Left colon (tissue), 2 donors: ENCODE data around the gene CDS2. TPM values are rescaled to one million over a fixed set of nuclear protein-coding genes. Genes with fewer than 3 reads are reported as not detected.

ENCODE experiments used
- ATAC-seq: fragments of 200-7000 bp; cut with Tn5 transposase; one replicate; pipeline ENCODE4 v1.9.1; 2020; ENCODE audit warnings: mild to moderate bottlenecking, moderate library complexity
- DNase-seq, 2 donors: peaks; one replicate each; pipeline ENCODE4 v3.0.0-alpha.2; 2020
- intact Hi-C, 2 donors: fragments of 100-400 bp; cut with DNase I in 1 of 2; cut with micrococcal nuclease in 1 of 2; formaldehyde crosslinking; loops; one replicate each; pipeline versions ENCODE4 v1.11.2 to v1.14.0; 2022; cut with DNase I, micrococcal nuclease
- total RNA-seq, 2 donors: library from RNA; stranded (reverse); fragmentation: NEBNext Ultra II Directional; extraction: Animal tissue kit (Norgen Biotek cat#: 25700); gene quantifications; one replicate each; pipeline ENCODE4 v1.2.1, GENCODE V29; 2021
- donor health status: DM: no; HTN: no; CAD: no.
- donor health status: DM: yes; HTN: yes; CAD: no.

The CDS2 gene
- total RNA-seq, 2 donors from 2014 or later = 33.4 to 42.6 TPM

DNA sequence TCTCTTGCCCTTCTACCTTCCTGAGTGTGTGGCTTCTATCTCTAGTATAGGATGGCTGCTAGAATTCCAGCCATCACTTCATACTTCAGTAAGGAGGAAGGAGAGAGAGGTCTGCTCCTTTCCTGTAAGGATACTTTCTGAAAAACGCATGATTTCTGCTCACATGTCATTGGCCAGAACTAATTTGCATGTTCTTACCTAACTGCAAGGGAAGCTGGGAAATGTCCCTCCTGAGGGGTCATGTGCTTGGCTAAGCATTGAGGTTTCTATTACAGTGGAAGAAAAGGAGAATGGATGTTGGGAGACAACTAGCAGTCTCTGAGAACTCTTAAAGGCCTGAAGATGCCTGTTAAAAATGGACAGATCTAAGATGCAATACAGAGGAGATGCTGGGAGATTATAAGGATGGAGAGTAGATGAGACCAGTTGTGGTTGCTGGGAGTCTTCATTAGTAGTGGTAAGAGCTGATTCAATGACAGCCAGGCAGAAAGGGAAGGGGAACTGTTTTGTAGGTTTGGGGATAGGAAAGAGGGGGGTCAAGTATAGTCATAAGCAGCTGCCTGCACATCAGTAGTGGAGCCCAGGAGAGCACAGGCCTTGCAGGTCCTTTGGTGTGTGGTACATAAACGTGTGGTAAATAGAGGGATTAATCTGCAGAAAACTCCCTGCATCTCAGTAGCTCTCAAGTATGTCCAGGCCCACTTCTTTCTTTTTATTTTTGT lies 20.2 kb downstream of the CDS2 start:
- DNase-seq (no peak), ATAC-seq (no peak)
- intact Hi-C loops = no loop called here

DNA sequence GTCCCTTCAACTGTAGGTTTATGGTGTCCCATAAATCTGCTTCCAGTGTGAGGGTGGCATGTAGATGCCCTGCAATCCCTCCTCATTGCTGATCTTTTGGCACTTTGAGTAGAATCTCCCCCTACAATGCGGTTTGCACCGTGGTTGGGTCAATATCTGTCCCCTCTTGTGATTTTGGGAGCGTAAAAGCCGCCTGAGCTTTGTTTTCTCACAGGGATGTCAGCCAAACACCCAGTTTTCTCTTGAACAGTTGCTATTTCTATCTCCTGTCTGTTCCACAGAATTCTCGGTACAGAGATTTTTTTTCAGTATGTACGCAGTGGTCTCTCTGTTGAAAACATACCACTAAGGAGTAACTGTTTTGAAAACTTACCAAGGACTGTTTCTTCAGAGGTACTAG lies 21.8 kb downstream of the CDS2 start:
- intact Hi-C loops = no loop called here
- DNase-seq (no peak), ATAC-seq (no peak)

DNA sequence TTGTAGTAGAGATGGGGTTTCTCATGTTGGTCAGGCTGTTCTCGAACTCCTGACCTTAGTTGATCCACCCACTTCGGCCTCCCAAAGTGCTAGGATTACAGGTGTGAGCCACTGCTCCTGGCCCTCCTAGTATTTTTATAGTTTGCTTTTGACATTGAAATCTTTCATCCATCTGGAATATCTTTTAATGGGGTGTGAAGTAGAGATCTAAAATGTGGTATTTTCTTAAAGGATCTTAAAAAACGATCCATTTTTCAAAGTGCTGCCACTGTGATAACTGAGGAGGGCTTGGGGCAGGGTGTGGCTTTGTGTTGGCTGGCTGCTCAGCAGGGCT lies 23.1 kb downstream of the CDS2 start:
- intact Hi-C loops = no loop called here
- DNase-seq (no peak), ATAC-seq (no peak)

DNA sequence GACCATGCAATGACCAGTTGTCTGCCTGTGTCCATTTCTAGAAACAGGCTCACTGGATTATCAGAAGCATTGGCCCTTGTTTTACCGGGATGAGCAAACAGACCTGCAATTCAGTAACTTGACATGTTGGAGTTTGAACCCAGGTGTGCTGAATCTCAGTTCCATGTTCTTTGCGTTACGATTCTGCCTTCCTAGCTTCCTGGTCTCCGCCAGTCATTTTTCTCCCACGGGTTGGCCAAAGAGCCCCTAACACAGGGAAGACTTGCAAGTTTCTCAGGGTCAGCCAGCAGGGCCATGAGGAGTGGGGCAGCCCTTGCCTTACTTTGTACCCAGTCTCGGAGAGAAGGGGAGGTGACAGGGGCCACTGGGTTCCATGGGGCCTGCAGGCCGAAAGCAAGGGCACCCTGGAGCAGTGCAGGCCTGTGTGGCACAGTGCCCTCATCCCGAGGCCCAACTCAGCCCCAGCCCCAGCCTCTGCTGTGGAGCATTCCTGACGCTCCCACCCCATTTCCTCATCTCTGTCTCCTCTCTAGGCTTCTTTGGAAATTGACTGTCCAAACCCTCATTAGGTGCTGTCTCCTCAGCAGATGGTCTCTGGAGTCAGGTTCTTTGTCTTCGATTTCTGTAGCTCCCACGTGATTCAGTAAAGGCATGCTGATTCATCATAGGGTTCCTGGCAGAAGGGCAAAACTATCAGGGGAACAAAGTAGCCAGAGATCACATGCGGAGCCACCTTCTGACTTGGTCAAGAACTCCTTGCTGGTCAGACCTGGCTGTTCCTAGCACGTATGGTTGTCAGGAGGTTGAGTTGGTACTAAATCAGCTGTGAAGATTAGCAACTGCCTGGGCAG lies 23.6 kb downstream of the CDS2 start:
- no peak for DNase-seq
- intact Hi-C loops = no loop called here
- peak; percentile 86 for ATAC-seq

DNA sequence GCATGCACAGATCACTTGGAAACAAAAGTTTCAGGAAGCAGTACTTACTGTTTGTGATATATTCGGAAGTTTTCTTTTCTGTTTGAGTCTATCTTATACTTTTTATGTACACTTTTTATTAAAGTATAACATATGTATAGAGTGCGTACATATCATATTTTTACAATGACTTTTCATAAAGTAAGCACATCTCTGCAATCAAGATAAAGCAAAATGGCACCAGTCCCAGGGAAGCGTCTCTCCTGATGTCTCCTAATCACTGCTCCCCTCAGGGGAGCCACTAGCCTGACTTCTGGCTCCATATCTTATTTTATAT lies 26.3 kb downstream of the CDS2 start:
- no peak for DNase-seq
- ATAC-seq = no peak
- intact Hi-C loops = no loop called here

DNA sequence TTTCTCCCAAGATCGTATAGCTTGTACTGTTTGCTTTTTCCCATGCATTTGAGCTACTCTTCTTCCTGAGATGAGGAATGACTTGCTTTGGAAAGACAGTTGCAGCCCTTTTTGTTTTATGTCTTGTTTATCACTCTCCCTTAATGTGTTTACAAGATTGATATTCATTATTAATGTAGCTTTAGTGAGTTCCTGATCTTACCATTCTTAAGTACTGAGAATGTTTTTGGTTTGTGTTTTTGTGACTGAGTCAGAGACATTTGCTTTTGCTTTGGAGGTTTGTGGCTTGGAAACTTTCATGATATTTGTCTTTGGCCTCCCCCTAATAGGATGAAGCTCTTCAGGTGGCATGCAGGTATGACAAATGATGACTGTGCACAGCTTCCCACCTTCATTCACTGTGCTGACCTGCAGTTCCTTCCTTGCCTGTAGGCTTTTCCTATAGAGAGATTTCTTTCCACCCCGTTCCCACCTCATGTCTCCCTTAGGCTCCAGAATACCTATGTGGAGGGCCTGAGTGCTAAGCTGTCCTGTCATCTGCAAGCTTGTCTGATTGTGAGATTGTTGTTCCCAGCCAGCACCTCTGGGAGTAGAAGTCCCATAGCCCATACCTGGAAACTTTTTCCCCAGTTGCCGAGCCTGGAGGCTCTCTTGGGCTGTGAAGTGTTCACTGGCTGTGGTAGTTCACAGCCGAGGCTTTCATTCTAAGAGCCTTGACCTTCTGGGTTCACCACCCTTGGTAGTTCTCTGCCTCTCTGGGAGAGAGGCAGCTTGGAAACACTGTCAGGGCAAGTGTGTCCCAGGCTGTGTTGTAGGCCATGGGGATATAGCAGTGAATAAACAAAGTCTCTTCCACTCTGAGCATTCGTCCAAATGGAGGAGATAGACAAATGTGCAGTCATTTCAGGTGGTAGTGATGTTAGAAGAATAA lies 27.1 kb downstream of the CDS2 start:
- intact Hi-C loops = no loop called here
- ATAC-seq = no peak
- no peak for DNase-seq

DNA sequence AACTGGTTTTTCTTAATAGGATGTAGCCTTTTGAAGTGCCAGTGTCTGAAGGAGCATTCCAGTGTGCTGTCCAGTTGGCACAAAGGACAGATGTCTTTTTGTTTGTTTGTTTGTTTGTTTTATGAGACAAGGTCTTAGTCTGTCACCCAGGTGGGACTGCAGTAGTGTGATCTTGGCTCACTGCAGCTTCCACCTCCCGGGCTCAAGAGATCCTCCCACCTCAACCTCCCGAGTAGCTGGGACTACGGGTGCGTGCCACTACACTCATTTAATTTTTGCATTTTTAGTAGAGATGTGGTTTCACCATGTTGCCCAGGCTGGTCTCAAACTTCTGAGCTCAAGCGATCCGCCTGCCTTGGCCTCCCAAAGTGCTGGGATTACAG lies 27.7 kb downstream of the CDS2 start:
- DNase-seq (no peak), ATAC-seq (no peak)
- intact Hi-C loops = no loop called here

DNA sequence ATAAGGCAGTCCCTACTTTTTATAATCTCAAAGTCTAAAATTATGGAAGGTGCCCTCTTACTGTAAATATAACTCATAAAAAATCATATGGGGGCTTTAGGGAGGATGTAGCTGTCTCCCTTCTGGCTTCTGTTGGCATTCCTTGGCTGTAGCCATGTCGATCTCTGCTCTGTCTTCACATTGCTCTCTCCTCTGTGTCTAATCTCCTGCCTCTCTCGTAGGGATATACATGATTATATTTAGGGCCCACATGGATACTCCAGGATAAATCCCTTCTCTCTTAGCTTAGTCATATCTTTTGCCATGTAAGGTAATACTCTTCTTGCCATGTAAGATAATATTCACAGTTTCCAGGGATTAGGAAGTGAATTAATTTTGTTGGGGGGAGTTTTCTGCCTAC lies 28.6 kb downstream of the CDS2 start:
- intact Hi-C loops = no loop called here
- no peak for DNase-seq
- no peak for ATAC-seq

DNA sequence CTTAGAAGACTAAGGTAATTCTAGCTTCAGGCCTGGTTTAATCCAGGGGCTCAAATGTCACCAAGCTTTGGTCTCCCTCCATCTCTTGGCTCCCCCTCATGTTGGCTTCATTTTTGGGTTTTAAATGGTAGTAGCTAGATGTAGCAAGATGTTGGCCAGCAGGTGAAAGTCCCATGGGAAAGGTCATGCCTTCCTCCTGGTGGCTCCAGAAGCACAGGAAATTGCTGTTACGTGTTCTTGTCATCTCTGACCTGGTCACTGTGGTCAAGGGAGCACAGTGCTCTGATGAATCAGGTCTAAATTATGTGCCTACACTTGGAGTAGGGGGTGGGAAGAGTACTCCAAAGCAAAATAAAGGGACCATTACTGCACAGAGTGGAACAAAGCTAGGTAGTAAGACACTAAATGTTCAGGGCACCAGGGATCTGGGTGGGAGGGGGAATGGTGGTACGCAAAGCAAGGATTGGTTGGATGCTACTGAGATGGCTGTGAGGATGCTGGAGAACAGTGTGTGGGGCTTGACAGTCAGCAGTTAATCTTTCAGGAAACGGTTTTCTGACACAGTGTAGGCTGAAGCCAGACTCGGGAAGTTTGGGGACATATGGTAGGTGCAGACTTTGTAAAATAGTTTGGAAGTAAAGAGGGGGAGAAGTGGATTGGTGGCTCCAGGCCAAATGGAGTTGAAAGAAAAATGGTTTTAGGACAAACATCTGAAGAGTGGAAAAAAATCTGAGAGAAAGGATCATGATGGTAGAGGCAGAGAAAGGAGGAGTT lies 30.1 kb downstream of the CDS2 start:
- intact Hi-C loops = no loop called here
- no peak for ATAC-seq
- no peak for DNase-seq

DNA sequence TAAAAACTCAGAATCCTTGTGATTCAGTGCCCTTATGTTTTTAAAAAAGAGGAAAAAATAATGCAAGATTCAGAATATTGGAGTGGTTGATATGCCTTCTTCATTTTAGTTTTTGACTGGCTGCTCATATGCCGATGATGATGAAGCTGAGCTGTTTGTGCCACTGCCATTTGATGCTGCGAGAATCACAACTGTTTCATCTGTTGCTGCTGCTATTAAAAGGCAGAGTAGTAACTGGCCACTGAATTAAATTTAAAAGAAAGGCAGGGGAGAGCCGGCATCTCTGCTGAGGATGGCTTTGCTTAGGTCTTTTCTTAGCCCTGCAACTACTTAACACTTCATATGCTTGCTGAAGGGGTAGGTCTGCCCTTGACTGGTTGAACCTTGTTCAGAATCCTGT lies 33.1 kb downstream of the CDS2 start:
- intact Hi-C loops = no loop called here
- DNase-seq (no peak), ATAC-seq (no peak)

DNA sequence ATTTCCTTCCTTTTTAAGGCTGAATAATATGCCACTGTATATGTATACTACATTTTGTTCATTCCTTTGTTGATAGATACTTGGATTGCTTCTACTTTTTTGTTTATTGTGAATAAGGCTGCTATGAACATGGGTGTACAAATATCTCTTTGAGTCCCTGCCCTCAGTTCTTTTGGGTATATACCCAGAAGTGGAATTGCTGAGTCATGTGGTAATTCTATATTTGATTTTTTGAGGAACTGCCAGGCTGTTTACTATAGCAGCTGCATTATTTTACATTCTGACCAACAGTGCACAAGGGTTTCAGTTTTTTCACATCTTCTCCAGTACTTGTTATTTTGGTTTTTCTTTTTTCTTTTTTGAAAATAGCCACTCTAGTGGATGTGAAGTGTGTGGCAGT lies 34.1 kb downstream of the CDS2 start:
- DNase-seq = no peak
- intact Hi-C loops = no loop called here
- no peak for ATAC-seq

DNA sequence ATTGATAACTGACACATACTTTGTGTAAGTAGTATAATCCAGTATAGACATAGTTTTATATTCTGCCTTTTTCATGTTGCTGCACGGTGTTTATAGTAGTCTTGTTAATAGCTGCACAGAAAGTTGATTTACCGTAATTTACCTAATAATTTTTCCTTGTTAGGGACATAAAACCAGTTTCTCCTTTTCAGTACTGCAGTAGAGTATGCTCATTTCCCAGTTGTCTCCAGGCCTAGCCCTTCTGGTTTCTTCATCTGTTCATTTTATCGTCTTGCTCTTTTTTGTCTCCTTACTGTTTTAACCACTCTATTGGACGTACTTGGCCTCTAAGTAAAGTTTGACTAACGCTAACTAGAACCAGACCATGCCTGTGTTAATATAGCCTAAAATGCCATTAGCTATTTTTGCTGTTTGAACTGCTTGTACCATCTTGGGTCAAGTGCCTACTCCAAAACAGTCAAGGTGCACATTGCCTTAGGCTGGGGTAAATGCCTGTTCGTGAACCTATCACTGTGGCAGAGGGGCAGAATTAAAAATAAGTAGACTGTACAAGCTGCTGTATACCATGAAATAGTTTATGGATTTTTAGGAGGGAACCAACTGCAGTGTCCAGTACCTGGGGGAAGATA lies 34.8 kb downstream of the CDS2 start:
- DNase-seq (no peak), ATAC-seq (no peak)
- intact Hi-C loops = no loop called here

DNA sequence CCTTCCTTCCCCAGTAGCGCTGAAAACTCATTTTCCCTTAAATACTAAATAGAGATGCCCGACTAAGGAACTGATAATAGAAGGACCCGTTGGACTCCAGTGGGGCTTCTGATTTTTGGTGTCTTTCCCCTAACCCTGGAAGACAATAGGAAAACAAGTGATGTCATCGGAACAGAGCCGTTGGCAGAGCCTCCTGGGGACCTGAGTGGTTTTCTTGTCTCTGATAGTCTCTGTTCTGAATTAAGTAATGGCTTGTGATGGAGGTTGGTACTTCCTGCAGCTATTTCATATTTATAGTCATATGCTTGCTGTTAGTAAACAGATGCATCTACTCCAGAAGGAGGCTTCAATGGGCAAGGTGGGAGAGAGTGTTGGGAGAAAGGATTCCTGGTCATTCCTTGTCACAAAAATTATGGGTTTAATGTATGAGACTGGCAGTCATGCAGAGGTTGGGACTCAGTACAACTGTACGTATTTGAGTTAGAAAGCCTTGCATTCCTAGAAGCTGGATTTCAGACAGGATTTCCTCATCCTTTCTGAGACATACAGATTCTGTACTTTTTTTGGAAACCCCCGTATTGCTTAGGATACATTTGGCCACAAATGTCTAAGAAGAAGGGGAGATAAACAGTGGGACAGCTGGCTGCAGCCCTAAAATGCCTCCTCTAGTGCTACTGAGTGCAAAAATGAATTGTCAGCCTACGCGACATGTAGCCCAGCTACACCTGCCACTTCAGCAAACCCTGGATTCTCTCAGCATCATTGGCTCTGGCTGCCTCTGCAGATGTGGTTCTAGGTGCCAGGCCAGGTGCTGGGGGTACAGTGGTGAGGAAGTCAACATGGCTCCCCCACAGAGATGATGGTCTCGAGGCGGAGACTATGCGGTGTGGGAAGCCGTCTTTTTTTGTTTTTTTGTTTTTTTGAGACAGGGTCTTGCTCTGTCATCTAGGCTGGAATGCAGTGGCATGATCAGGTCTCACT lies 38.1 kb downstream of the CDS2 start:
- DNase-seq (no peak), ATAC-seq (no peak)
- intact Hi-C loops = no loop called here

DNA sequence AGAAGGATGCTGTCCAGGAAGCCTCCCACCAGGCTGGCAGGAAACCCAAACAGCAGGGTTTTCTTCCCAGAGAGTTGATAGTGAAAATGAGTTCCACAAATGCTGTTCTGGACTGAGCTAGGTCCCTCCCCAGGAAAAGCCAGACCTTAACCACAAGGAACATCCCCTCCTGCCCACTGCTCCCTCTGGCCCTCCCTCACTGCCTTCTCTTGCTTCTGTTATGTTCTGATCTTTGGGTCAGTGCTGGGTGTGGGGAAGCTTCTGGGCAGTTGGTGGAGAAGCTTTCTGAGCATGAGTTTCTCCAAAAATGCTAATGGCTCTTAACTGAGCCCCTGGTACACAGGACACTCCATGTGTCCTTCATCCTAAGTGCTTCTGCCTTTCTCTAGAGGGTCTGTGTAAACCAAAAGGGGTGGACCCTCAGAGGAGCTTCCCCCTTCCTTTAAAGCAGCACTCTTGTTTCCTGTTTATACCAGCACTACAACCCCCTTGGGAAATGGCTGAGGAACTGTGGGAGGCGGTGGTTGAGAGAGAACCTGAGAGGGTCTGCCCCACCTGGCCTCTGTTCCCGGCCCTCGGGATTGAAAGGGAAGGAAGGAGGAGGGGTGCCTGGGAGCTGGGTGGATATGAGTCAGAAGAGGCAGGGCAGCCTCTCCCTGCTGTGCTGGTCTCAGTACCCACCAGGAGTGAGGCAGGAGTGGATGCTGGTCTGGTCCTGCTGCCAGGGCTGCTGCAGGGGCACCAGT lies 42.0 kb downstream of the CDS2 start:
- no peak for ATAC-seq
- no peak for DNase-seq
- intact Hi-C loops = no loop called here

DNA sequence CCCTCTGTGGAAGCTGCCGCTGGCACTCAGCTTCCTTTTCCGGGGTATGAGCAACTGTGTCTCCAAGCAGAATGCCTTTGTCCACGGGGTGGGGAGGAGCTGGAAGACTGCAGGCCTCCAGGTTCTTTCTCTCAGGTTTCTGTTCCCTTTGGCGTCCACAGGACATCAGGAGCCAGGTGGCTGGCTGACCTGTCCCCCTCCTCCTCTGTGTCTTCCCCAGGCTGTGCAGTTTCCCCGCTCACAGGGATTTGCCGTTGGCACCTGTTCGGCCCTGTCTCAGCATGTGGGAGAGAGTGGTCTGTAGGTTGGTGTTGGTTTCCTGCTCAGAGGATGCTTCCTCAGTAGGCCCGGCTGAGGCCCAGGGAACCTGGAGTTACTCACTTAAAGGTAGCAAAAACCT lies 43.5 kb downstream of the CDS2 start:
- intact Hi-C loops = no loop called here
- DNase-seq = no peak
- ATAC-seq = no peak

DNA sequence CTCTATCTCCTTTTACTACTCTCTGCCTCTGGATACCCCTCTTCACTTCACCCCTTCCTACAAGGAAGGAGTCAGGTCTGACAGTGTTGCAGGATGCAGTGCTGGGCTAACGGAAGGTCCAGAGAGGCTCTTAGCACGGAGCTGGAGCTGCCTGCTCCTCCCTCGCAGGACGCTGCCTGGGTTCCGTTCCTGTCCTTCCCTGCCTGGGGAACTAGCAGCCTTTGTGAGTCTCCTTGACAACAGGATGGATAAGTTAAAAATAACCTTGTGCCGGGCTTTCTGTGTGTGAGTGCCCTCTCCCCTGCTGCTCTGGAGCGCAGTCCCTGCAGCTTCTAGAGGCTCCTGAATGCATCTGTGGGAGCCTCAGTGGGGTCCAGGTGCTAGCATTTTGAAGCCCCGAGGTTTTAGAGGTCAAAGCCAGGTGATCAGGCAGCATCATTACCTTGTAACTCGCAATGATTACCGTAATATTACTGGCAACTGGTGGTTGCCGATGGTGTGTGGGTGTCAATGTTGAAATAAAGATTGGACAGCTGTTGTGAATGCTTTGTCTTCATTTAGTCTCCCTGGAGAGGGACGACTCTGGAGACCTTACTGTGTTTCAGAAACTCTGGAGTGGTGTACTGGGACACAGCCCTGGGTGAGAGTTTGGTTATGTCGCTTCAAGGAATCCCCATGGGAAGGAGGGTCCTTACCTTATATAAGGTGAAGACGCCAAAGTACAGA lies 44.4 kb downstream of the CDS2 start:
- no peak for ATAC-seq
- intact Hi-C loops = no loop called here
- no peak for DNase-seq
